Coronary artery (tissue), 2 donors: ENCODE results near the gene DGKQ.
"Not testable (repeated sequence)": the region's sequence is repeated elsewhere in the genome, so short reads cannot be mapped to it uniquely, and the experiment has no call there.

Source experiments
- DNase-seq: peaks from one replicate; pipeline ENCODE4 v3.0.0-alpha.2; 2017; ENCODE audit warnings: low spot score
- H3K27ac ChIP-seq, 2 donors: fragments of 200-600 bp; sonication (generic); one replicate each; pipeline ENCODE4 v1.5.1; 2016 to 2019
- H3K4me3 ChIP-seq: fragments of 200-600 bp; sonication (generic); 2 replicates; pipeline ENCODE4 v1.5.1; 2016; ENCODE audit warnings: mild to moderate bottlenecking, moderate library complexity
- TF ChIP-seq, protein P1 (sequence below): fragments of 200-600 bp; sonication (generic); IDR thresholded peaks from one replicate; pipeline ENCODE4 v1.5.1; 2019; ENCODE audit warnings: antibody characterized with exemption

DGKQ gene

DNA sequence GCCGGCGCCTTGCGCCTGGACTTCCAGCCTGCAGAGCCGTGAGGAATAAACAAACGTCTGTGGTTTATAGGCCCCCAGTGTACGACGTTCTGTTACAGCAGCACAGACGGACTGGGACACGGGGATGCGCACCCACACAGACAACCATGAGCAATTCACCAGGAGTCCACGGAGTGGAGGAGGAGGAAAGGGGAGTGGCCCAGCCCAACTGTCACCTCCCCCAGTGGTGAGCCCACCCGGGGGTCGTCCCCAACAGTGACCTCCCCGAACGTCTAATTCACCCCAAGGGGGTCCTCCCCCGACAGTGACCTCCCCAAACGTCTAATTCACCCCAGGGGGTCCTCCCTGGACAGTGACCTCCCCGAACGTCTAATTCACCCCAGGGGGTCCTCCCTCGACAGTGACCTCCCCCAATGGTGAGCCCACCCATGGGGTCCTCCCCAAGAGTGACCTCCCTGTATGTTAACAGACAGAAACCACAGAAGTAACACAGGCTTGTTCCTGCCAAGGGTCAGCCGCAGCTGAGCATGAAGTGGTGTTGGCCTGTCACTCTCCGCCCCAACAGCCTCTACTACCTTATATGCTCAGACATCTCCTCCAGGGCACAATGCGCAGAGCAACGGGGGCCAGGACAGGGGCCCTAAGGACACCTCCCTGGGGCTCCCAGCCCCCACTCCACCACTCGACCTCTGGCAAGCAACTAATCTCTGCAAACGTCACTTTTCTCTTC, 47.4 kb downstream of the DGKQ start:
- H3K4me3 ChIP-seq, result no peak overlapping the region
- TF ChIP-seq, protein P1, sequence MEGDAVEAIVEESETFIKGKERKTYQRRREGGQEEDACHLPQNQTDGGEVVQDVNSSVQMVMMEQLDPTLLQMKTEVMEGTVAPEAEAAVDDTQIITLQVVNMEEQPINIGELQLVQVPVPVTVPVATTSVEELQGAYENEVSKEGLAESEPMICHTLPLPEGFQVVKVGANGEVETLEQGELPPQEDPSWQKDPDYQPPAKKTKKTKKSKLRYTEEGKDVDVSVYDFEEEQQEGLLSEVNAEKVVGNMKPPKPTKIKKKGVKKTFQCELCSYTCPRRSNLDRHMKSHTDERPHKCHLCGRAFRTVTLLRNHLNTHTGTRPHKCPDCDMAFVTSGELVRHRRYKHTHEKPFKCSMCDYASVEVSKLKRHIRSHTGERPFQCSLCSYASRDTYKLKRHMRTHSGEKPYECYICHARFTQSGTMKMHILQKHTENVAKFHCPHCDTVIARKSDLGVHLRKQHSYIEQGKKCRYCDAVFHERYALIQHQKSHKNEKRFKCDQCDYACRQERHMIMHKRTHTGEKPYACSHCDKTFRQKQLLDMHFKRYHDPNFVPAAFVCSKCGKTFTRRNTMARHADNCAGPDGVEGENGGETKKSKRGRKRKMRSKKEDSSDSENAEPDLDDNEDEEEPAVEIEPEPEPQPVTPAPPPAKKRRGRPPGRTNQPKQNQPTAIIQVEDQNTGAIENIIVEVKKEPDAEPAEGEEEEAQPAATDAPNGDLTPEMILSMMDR, result no peak
- peak; percentile 41 for DNase-seq
- H3K27ac ChIP-seq, result no peak overlapping the region

DNA sequence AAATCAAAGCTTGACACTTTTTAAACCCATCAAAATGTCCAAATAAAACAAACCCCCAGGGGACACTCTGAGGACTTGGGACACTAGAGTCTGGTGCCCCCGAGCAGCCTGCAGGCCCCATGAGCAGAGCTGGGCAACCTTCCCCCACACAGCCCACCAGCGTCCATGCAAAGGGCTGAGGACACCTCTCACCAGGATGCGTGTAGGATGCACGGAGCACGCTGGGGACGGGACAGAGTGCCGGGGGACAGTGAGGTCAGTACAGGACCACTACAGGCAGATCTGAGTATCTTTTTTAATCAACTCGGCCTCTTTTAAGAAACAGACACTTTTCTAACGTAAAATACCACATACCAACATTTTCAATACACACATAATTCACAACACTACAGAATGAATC, 48.2 kb downstream of the DGKQ start:
- H3K4me3 ChIP-seq, result no peak overlapping the region
- TF ChIP-seq, protein P1, result no peak
- peak; percentile 26 for DNase-seq
- H3K27ac ChIP-seq, result no peak overlapping the region

DNA sequence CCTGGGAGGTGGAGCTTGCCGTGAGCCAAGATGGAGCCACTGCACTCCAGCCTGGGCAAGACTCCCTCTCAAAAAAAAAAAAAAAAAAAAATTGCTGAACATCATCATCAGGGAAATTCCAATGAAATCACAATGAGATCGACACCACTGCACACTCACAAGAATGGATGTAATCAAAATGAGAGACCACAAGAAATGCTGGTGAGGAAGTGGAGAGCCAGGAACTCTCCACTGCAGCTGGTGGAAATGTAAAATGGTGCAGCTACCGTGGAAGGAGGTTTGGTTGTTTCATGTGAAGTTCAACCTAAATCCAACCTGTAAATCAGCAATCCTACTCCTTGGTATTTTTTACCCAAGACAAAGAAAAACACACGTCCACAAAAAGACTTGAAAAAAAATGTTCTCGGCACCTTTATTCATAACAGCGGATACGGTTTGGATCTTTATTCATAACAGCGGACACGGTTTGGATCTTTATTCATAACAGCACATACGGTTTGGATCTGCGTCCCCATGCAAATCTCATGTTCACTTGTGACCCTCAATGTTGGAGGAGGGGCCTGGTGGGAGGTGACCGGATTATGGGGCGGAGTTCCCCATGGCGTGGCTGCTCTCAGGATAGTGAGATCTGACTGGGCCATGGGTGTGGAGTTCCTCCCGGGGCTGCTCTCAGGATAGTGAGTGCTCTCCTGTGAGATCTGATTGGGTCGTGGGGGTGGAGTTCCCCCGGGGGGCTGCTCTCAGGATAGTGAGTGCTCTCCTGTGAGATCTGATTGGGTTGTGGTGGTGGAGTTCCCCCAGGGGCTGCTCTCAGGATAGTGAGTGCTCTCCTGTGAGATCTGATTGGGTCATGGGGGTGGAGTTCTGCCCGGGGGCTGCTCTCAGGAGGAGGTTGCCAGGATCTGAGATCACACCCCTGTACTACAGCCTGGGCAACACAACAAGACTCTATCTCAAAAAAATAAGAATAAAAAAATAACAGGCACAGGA, 49.0 kb downstream of the DGKQ start:
- no peak overlapping the region for H3K27ac ChIP-seq
- TF ChIP-seq, protein P1, result no peak
- no peak overlapping the region for H3K4me3 ChIP-seq
- peak; percentile 57 for DNase-seq

DNA sequence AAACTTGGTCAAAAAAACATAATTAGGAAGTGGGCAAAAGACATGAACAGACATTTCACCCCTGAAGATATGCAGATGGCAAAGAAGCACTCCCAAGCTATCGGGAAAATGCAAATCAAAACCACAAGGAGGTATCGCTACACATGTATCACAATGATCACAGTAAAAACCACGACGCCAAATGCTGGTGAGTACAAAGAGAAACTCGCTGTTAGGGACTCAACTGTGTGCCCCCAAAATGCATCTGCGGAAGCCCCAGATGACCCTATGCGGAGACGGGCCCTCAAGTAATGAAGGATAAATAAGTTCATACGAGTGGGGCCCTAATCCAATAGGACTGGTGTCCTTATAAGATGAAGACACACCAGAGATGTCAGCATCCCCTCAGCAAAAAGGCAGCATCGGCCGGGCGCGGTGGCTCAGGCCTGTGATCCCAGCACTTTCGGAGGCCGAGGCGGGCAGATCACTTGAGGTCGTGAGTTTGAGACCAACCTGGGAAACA, 51.5 kb downstream of the DGKQ start:
- TF ChIP-seq, protein P1, result no peak
- Histone ChIP-seq H3K4me3 (no peak overlapping the region), H3K27ac (no peak overlapping the region)
- DNase-seq, result peak; percentile 14

DNA sequence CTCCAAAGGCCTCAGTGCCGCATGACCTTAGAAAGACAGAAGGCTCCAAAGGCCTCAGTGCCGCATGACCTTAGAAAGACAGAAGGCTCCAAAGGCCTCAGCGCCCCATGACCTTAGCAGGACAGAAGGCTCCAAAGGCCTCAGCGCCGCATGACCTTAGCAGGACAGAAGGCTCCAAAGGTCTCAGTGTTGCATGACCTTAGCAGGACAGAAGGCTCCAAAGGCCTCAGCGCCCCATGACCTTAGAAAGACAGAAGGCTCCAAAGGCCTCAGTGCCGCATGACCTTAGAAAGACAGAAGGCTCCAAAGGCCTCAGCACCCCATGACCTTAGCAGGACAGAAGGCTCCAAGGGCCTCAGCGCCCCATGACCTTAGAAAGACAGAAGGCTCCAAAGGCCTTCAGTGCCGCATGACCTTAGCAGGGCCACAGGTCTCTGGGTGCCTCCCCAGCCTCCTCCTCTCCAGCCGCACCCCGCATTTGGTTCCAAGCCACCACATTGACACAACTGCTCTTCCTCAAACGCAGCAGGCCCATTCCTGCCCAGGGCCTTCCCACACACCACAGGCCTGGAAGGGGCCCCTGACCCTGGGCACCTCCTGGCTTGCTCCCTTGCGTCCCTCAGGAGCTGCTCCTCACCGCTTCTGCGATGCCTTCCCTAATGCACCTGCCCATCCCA, 54.2 kb downstream of the DGKQ start:
- H3K27ac ChIP-seq, H3K4me3 ChIP-seq: not testable (repeated sequence)
- peak; percentile 53 for DNase-seq

DNA sequence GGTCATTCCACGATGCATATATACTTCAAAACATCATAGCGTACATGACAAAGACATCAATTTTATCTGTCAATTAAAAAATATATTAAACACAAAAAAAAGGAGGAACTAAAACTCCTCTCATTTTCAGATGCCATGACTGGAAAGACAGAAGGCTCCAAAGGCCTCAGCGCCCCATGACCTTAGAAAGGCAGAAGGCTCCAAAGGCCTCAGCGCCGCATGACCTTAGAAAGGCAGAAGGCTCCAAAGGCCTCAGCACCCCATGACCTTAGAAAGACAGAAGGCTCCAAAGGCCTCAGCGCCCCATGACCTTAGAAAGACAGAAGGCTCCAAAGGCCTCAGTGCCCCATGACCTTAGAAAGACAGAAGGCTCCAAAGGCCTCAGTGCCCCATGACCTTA, 54.8 kb downstream of the DGKQ start:
- not testable (repeated sequence) for H3K27ac ChIP-seq

DNA sequence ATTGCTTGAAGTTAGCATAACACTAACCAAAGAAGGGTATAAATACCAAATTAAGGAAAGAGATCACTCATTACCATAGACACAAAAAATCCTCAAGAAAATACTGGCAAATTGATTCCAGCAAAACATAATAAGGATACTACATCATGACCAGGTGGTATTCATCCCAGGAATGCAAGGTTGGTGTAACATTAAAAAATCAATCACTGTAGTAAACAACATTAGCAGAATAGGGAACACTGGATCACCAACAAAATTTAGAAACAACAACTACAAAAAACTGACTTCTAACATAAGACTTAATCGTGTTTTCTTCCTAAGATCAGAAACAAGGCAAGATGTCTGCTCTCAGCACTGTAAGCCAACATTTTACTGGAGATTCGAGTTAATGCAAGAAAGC, 55.4 kb downstream of the DGKQ start:
- TF ChIP-seq, protein P1, result no peak
- no peak for DNase-seq
- no peak overlapping the region for H3K27ac ChIP-seq
- no peak overlapping the region for H3K4me3 ChIP-seq

More for the DNA sequence above, 54.8 kb downstream of the DGKQ start:
- H3K4me3 ChIP-seq, DNase-seq: not testable (repeated sequence)
